ENCODE data around the gene TNRC18. TPM values are rescaled to one million over a fixed set of nuclear protein-coding genes. Genes with fewer than 3 reads are reported as not detected.

The TNRC18 gene
- total and polyA plus RNA-seq, 2 experiments from 2014 or later = 3.7 to 51.8 TPM

- H3K27ac ChIP-seq = no peak overlapping the region
- no peak for DNase-seq
- 77 to 82% methylated on average over 19 to 34 of the region's 34 CpGs for WGBS, 2 experiments (ENCODE audit: low coverage in 1 of 2, low lambda C conversion rate in 2 of 2, missing lambda C conversion rate in 2 of 2)
- no peak overlapping the region for H2AFZ ChIP-seq
- H3K4me1 ChIP-seq (ENCODE audit: insufficient read depth) = peaks cover 6% of the 10 kb centered on the region
- no peaks in the 10 kb centered on the region for H3K27me3 ChIP-seq (replicated peaks; ENCODE audit: insufficient read depth)
- no peaks in the 10 kb centered on the region for H3K9me2 ChIP-seq (ENCODE audit: insufficient read depth)
- no peak overlapping the region for H3K9ac ChIP-seq
- H4K20me1 ChIP-seq (ENCODE audit: insufficient read depth) = peaks cover 5% of the 10 kb centered on the region; the same call in 1 of the 2 replicates
- no peak overlapping the region for H3K4me2 ChIP-seq (ENCODE audit: unreplicated experiment)
- H3K4me3 ChIP-seq = no peak overlapping the region
- no peaks in the 10 kb centered on the region for H3K9me3 ChIP-seq (ENCODE audit: low read depth)
- in situ Hi-C loops (cut with MboI) = no loop called here
- H3K79me2 ChIP-seq (ENCODE audit: insufficient read depth) = peaks cover 94% of the 10 kb centered on the region
- TF ChIP-seq EZH2phosphoT487 (IDR thresholded peaks at IDR 0.05; ENCODE audit: insufficient read depth, low read depth) (no peak), EZH2 (IDR thresholded peaks at IDR 0.05; ENCODE audit: insufficient read depth, poor library complexity, severe bottlenecking) (no peak)
- peaks cover 4% of the 10 kb centered on the region; the same call in 1 of the 2 replicates for H3F3A ChIP-seq (ENCODE audit: insufficient read depth)
- H3K36me3 ChIP-seq (ENCODE audit: low read depth) = peaks cover 5% of the 10 kb centered on the region; the same call in 1 of the 2 replicates
Observed at GRCh38 chr7:5349437-5350173, 74.0 kb downstream of the TNRC18 start.

- Histone ChIP-seq H3K27ac (no peak overlapping the region), H3K9me2 (ENCODE audit: insufficient read depth) (no peaks in the 10 kb centered on the region), H3K4me3 (no peak overlapping the region), H3K27me3 (replicated peaks; ENCODE audit: insufficient read depth) (no peaks in the 10 kb centered on the region), H3K4me2 (ENCODE audit: unreplicated experiment) (no peak overlapping the region), H3K36me3 (ENCODE audit: low read depth) (peaks cover 11% of the 10 kb centered on the region), H3F3A (ENCODE audit: insufficient read depth) (0 out of 2 replicates have a peak, but pooled peaks cover 4% of the 10 kb centered on the region), H2AFZ (no peak overlapping the region), H3K9me3 (ENCODE audit: low read depth) (no peaks in the 10 kb centered on the region), H3K79me2 (ENCODE audit: insufficient read depth) (peaks cover 94% of the 10 kb centered on the region), H4K20me1 (ENCODE audit: insufficient read depth) (peaks cover 5% of the 10 kb centered on the region; the same call in 1 of the 2 replicates), H3K9ac (no peak overlapping the region), H3K4me1 (ENCODE audit: insufficient read depth) (0 out of 2 replicates have a peak, but pooled peaks cover under 1% of the 10 kb centered on the region)
- no peak for DNase-seq
- TF ChIP-seq EZH2phosphoT487 (IDR thresholded peaks at IDR 0.05; ENCODE audit: insufficient read depth, low read depth) (no peak), EZH2 (IDR thresholded peaks at IDR 0.05; ENCODE audit: insufficient read depth, poor library complexity, severe bottlenecking) (no peak)
- in situ Hi-C loops (cut with MboI) = no loop called here
- 81 to 87% methylated on average over 11 to 17 of the region's 17 CpGs for WGBS, 2 experiments (ENCODE audit: low coverage in 1 of 2, low lambda C conversion rate in 2 of 2, missing lambda C conversion rate in 2 of 2)
Observed at GRCh38 chr7:5349005-5349380, 74.6 kb downstream of the TNRC18 start.

- Histone ChIP-seq H3K4me1 (ENCODE audit: insufficient read depth) (no peaks in the 10 kb centered on the region), H3K4me2 (ENCODE audit: unreplicated experiment) (no peak overlapping the region), H3K9me3 (ENCODE audit: low read depth) (no peaks in the 10 kb centered on the region), H3F3A (ENCODE audit: insufficient read depth) (0 out of 2 replicates have a peak, but pooled peaks cover 4% of the 10 kb centered on the region), H3K27ac (no peak overlapping the region), H3K36me3 (ENCODE audit: low read depth) (peaks cover 17% of the 10 kb centered on the region), H3K9me2 (ENCODE audit: insufficient read depth) (no peaks in the 10 kb centered on the region), H4K20me1 (ENCODE audit: insufficient read depth) (peaks cover 5% of the 10 kb centered on the region; the same call in 1 of the 2 replicates), H3K79me2 (ENCODE audit: insufficient read depth) (peaks cover 94% of the 10 kb centered on the region), H2AFZ (no peak overlapping the region), H3K4me3 (no peak overlapping the region), H3K9ac (no peak overlapping the region), H3K27me3 (replicated peaks; ENCODE audit: insufficient read depth) (no peaks in the 10 kb centered on the region)
- in situ Hi-C loops (cut with MboI) = no loop called here
- no peak for DNase-seq
- WGBS, 2 experiments (ENCODE audit: low coverage in 1 of 2, low lambda C conversion rate in 2 of 2, missing lambda C conversion rate in 2 of 2) = 80 to 83% methylated on average over 15 to 21 of the region's 21 CpGs
- TF ChIP-seq EZH2 (IDR thresholded peaks at IDR 0.05; ENCODE audit: insufficient read depth, poor library complexity, severe bottlenecking) (no peak), EZH2phosphoT487 (IDR thresholded peaks at IDR 0.05; ENCODE audit: insufficient read depth, low read depth) (no peak)
Observed at GRCh38 chr7:5348134-5349004, 75.3 kb downstream of the TNRC18 start.

GRCh38 chr7:5345671-5346070 lies 78.0 kb downstream of the TNRC18 start:
- peaks cover 35% of the 10 kb centered on the region for H3K36me3 ChIP-seq (ENCODE audit: low read depth)
- WGBS, 2 experiments (ENCODE audit: low coverage in 1 of 2, low lambda C conversion rate in 2 of 2, missing lambda C conversion rate in 2 of 2) = 96 to 97% methylated on average over 13 to 21 of the region's 21 CpGs
- in situ Hi-C loops (cut with MboI) = no loop called here

More at GRCh38 chr7:5345671-5346070, 78.0 kb downstream of the TNRC18 start:
- no peak overlapping the region for H3K4me3 ChIP-seq
- H3K9me3 ChIP-seq (ENCODE audit: low read depth) = no peaks in the 10 kb centered on the region
- no peak overlapping the region for H3K4me2 ChIP-seq (ENCODE audit: unreplicated experiment)
- peaks cover 92% of the 10 kb centered on the region for H3K79me2 ChIP-seq (ENCODE audit: insufficient read depth)
- no peaks in the 10 kb centered on the region for H3K4me1 ChIP-seq (ENCODE audit: insufficient read depth)
- H3K9me2 ChIP-seq (ENCODE audit: insufficient read depth) = no peaks in the 10 kb centered on the region
- H4K20me1 ChIP-seq (ENCODE audit: insufficient read depth) = no peaks in the 10 kb centered on the region
- H3K27me3 ChIP-seq (replicated peaks; ENCODE audit: insufficient read depth) = no peaks in the 10 kb centered on the region
- H3F3A ChIP-seq (ENCODE audit: insufficient read depth) = 0 out of 2 replicates have a peak, but pooled peaks cover under 1% of the 10 kb centered on the region
- TF ChIP-seq EZH2phosphoT487 (IDR thresholded peaks at IDR 0.05; ENCODE audit: insufficient read depth, low read depth) = no peak
- TF ChIP-seq EZH2 (IDR thresholded peaks at IDR 0.05; ENCODE audit: insufficient read depth, poor library complexity, severe bottlenecking) = no peak
- H3K27ac ChIP-seq = no peak overlapping the region
- no peak overlapping the region for H3K9ac ChIP-seq
- no peak overlapping the region for H2AFZ ChIP-seq
- DNase-seq = no peak

All from GM23248 (cell line).